Fibroblast of lung (primary cell): Measurements from ENCODE around the gene NOL9.

Experiments
- CTCF ChIP-seq, 2 donors: IDR thresholded peaks in 1 of 2; conservative IDR thresholded peaks in 1 of 2; 1 replicate in 1 of 2; 2 replicates in 1 of 2; pipeline ENCODE4 v1.5.1; 2011 to 2012; ENCODE audit warnings: low read length in 2 of 2, control low read depth in 1 of 2, inconsistent platforms in 1 of 2, low read depth in 1 of 2, mild to moderate bottlenecking in 1 of 2
- EZH2 ChIP-seq: IDR thresholded peaks from 2 replicates; pipeline ENCODE4 v1.5.1; 2012; ENCODE audit warnings: low read length, control low read depth, mild to moderate bottlenecking; ENCODE audit errors: missing control alignments

GRCh38 chr1:6590046-6590445 lies 35.7 kb upstream of the NOL9 start:
- TF ChIP-seq CTCF (conservative IDR thresholded peaks at IDR 0.05 in 1 of 2, IDR thresholded peaks at IDR 0.05 in 1 of 2; ENCODE audit: low read depth in 1 of 2, low read length in 2 of 2): no peak
- no peak for TF ChIP-seq EZH2
